SKM-1 (cell line): ENCODE results near the gene HIRA.
"Not testable (repeated sequence)": the region's sequence is repeated elsewhere in the genome, so short reads cannot be mapped to it uniquely, and the experiment has no call there.

Source experiments
- DNase-seq: peaks from one replicate; lab custom pipeline; 2025; ENCODE audit not compliant: unreplicated experiment; lab: John Stamatoyannopoulos, UW

The HIRA gene

GRCh38 chr22:19445279-19445982, 13.9 kb upstream of the HIRA start:
- not testable (repeated sequence) for DNase-seq

GRCh38 chr22:19443544-19444211, 12.1 kb upstream of the HIRA start:
- DNase-seq = no peak

- DNase-seq = no peak
Measured at GRCh38 chr22:19442166-19442565, 10.6 kb upstream of the HIRA start.

- DNase-seq = no peak
Measured at GRCh38 chr22:19440411-19441195, 9.1 kb upstream of the HIRA start.

GRCh38 chr22:19438298-19438697, 6.8 kb upstream of the HIRA start:
- DNase-seq = no peak

- not testable (repeated sequence) for DNase-seq
Measured at GRCh38 chr22:19436444-19437161, 5.1 kb upstream of the HIRA start.

- no peak for DNase-seq
Measured at GRCh38 chr22:19434829-19435580, 3.5 kb upstream of the HIRA start.

- DNase-seq = no peak
Measured at GRCh38 chr22:19434401-19434800, 2.9 kb upstream of the HIRA start.

- DNase-seq = peak; percentile 88
Measured at GRCh38 chr22:19432133-19432851, 759 bp upstream of the HIRA start, which contains the start of gene MRPL40. TSS of gene MRPL40 (plus strand) at chr22:19432545. CDS start at chr22:19432555, 10 bp downstream.

GRCh38 chr22:19430890-19431541, 517 bp downstream of the HIRA start:
- no peak for DNase-seq

GRCh38 chr22:19429950-19430889, 1.3 kb downstream of the HIRA start:
- DNase-seq = peak; percentile 38

- DNase-seq = no peak
Measured at GRCh38 chr22:19424186-19424500, 7.4 kb downstream of the HIRA start.

GRCh38 chr22:19422440-19423301, 8.9 kb downstream of the HIRA start:
- no peak for DNase-seq

- DNase-seq = no peak
Measured at GRCh38 chr22:19420321-19420720, 11.2 kb downstream of the HIRA start.

- no peak for DNase-seq
Measured at GRCh38 chr22:19419464-19420178, 11.9 kb downstream of the HIRA start.

GRCh38 chr22:19419086-19419463, 12.5 kb downstream of the HIRA start:
- DNase-seq = peak; percentile 86

- DNase-seq = no peak
Measured at GRCh38 chr22:19412923-19413322, 18.6 kb downstream of the HIRA start.
